H9 (cell line): ENCODE data around the gene KCND2. TPM values are rescaled to one million over a fixed set of nuclear protein-coding genes. Genes with fewer than 3 reads are reported as not detected.

Experiments
- DNase-seq: peaks from one replicate; pipeline ENCODE4 v3.0.0-alpha.2; 2017
- H2AFZ ChIP-seq: one replicate; pipeline ENCODE4 v1.6.1; 2013; ENCODE audit warnings: mild to moderate bottlenecking, low read length, control low read depth, moderate library complexity
- H2AK5ac ChIP-seq: 2 replicates; pipeline ENCODE4 v1.6.1; 2013; ENCODE audit warnings: low read length, control low read depth, mixed read lengths; ENCODE audit not compliant: insufficient read length
- H2BK120ac ChIP-seq: one replicate; pipeline ENCODE4 v1.6.1; 2013; ENCODE audit warnings: low read depth, mild to moderate bottlenecking, low read length, control low read depth, inconsistent platforms; ENCODE audit not compliant: poor library complexity, severe bottlenecking
- H2BK12ac ChIP-seq: 2 replicates; pipeline ENCODE4 v1.6.1; 2013; ENCODE audit warnings: low read length, control low read depth, mixed read lengths, low read depth; ENCODE audit not compliant: insufficient read length
- H2BK15ac ChIP-seq: 2 replicates; pipeline ENCODE4 v1.6.1; 2013; ENCODE audit warnings: low read depth, low read length, control low read depth
- H2BK20ac ChIP-seq: one replicate; pipeline ENCODE4 v1.6.1; 2013; ENCODE audit warnings: low read depth, mild to moderate bottlenecking, low read length, control low read depth, inconsistent platforms; ENCODE audit not compliant: poor library complexity, severe bottlenecking
- H2BK5ac ChIP-seq: 2 replicates; pipeline ENCODE4 v1.6.1; 2013; ENCODE audit warnings: low read length, control low read depth, mixed read lengths; ENCODE audit not compliant: insufficient read length
- H3K14ac ChIP-seq: 2 replicates; pipeline ENCODE4 v1.6.1; 2013; ENCODE audit warnings: low read length, control low read depth; ENCODE audit not compliant: insufficient read depth
- H3K18ac ChIP-seq: 2 replicates; pipeline ENCODE4 v1.6.1; 2013; ENCODE audit warnings: low read depth, mild to moderate bottlenecking, mixed read lengths, low read length, control low read depth; ENCODE audit not compliant: insufficient read length
- H3K23ac ChIP-seq: 2 replicates; pipeline ENCODE4 v1.6.1; 2013; ENCODE audit warnings: low read length, control low read depth, mixed read lengths, low read depth; ENCODE audit not compliant: insufficient read length
- H3K23me2 ChIP-seq: 2 replicates; pipeline ENCODE4 v1.6.1; 2013; ENCODE audit warnings: low read depth, mild to moderate bottlenecking, mixed read lengths, low read length, control low read depth; ENCODE audit not compliant: insufficient read length, poor library complexity, severe bottlenecking
- H3K27ac ChIP-seq: 2 replicates; pipeline ENCODE4 v1.5.1; 2013; ENCODE audit warnings: low read length, control low read depth, mixed read lengths, low read depth; ENCODE audit not compliant: insufficient read length
- H3K27me3 ChIP-seq: 2 replicates; pipeline ENCODE4 v1.6.1; 2013; ENCODE audit warnings: low read length, control low read depth, inconsistent platforms; ENCODE audit not compliant: insufficient read depth
- H3K4ac ChIP-seq: 2 replicates; pipeline ENCODE4 v1.6.1; 2013; ENCODE audit warnings: low read depth, mild to moderate bottlenecking, control low read depth, inconsistent platforms, low read length, moderate library complexity
- H3K4me1 ChIP-seq: 2 replicates; pipeline ENCODE4 v1.6.1; 2013; ENCODE audit warnings: low read length, control low read depth, inconsistent platforms; ENCODE audit not compliant: insufficient read depth
- H3K4me2 ChIP-seq: 2 replicates; pipeline ENCODE4 v1.6.1; 2013; ENCODE audit warnings: low read length, control low read depth, mixed read lengths; ENCODE audit not compliant: insufficient read length, insufficient read depth
- H3K56ac ChIP-seq: 2 replicates; pipeline ENCODE4 v1.6.1; 2013; ENCODE audit warnings: low read depth, mild to moderate bottlenecking, mixed read lengths, low read length, control low read depth; ENCODE audit not compliant: insufficient read length
- H3K79me1 ChIP-seq: 2 replicates; pipeline ENCODE4 v1.6.1; 2013; ENCODE audit warnings: low read depth, mild to moderate bottlenecking, moderate library complexity, low read length, control low read depth, inconsistent platforms; ENCODE audit not compliant: insufficient read depth, poor library complexity, severe bottlenecking
- H3K79me2 ChIP-seq: 2 replicates; pipeline ENCODE4 v1.6.1; 2013; ENCODE audit warnings: low read length, control low read depth, inconsistent platforms; ENCODE audit not compliant: insufficient read depth
- H3K9ac ChIP-seq: 2 replicates; pipeline ENCODE4 v1.6.1; 2013; ENCODE audit warnings: low read length, control low read depth, mixed read lengths; ENCODE audit not compliant: insufficient read length; ENCODE audit errors: extremely low read depth
- H3K9me3 ChIP-seq: one replicate; pipeline ENCODE4 v1.6.1; 2013; ENCODE audit warnings: low read depth, low read length, inconsistent platforms; ENCODE audit not compliant: control insufficient read depth
- H3T11ph ChIP-seq: one replicate; pipeline ENCODE4 v1.6.1; 2013; ENCODE audit warnings: mild to moderate bottlenecking, low read length, control low read depth, inconsistent platforms
- H4K20me1 ChIP-seq: one replicate; pipeline ENCODE4 v1.6.1; 2013; ENCODE audit not compliant: control insufficient read depth, insufficient read length, insufficient read depth
- H4K5ac ChIP-seq: 2 replicates; pipeline ENCODE4 v1.6.1; 2013; ENCODE audit warnings: low read depth, mild to moderate bottlenecking, mixed read lengths, low read length, control low read depth; ENCODE audit not compliant: insufficient read length
- H4K8ac ChIP-seq: replicated peaks from 2 replicates; pipeline ENCODE4 v1.6.1; 2013; ENCODE audit warnings: low read length, control low read depth, mixed read lengths, low read depth; ENCODE audit not compliant: insufficient read length
- H4K91ac ChIP-seq: 2 replicates; pipeline ENCODE4 v1.6.1; 2013; ENCODE audit warnings: low read depth, mild to moderate bottlenecking, moderate library complexity, mixed read lengths, low read length, control low read depth; ENCODE audit not compliant: insufficient read length
- H3K27ac Mint-ChIP-seq, 3 experiments: 2 replicates in 2 of 3; 3 replicates in 1 of 3; pipeline ENCODE4 v1.8.0; 2020 to 2021; ENCODE audit warnings: mixed read lengths in 3 of 3, mild to moderate bottlenecking in 1 of 3, moderate library complexity in 1 of 3
- H3K27me3 Mint-ChIP-seq: 2 replicates; pipeline ENCODE4 v1.8.0; 2021; ENCODE audit warnings: low read depth, mild to moderate bottlenecking, moderate library complexity, mixed read lengths
- H3K36me3 Mint-ChIP-seq, 3 experiments: 2 replicates in 2 of 3; 3 replicates in 1 of 3; pipeline ENCODE4 v1.8.0; 2020 to 2021; ENCODE audit warnings: low read depth in 3 of 3, mixed read lengths in 3 of 3; ENCODE audit not compliant: insufficient read depth in 1 of 3
- H3K4me1 Mint-ChIP-seq, 2 experiments: 2 replicates each; pipeline ENCODE4 v1.8.0; 2020; ENCODE audit warnings: mixed read lengths in 2 of 2
- H3K4me3 Mint-ChIP-seq, 2 experiments: 2 replicates in 1 of 2; 3 replicates in 1 of 2; pipeline ENCODE4 v1.8.0; 2020 to 2021; ENCODE audit warnings: mild to moderate bottlenecking in 2 of 2, mixed read lengths in 2 of 2, moderate library complexity in 1 of 2
- H3K9me3 Mint-ChIP-seq, 2 experiments: 2 replicates in 1 of 2; 3 replicates in 1 of 2; pipeline ENCODE4 v1.8.0; 2020; ENCODE audit warnings: mild to moderate bottlenecking in 2 of 2, mixed read lengths in 2 of 2, moderate library complexity in 1 of 2
- CTCF ChIP-seq: fragments of 200-600 bp; sonication (generic); conservative IDR thresholded peaks from 3 replicates; pipeline ENCODE4 v1.8.0; 2021; ENCODE audit warnings: antibody characterized with exemption, mild to moderate bottlenecking
- total RNA-seq: library from RNA; stranded (reverse); gene quantifications from 2 replicates; pipeline ENCODE4 v1.2.1, GENCODE V29; 2021

The KCND2 gene
- total RNA-seq, 1 experiment from 2014 or later, result 6.4 TPM

GRCh38 chr7:120603366-120603765 lies 330.4 kb downstream of the KCND2 start:
- no peaks in the 10 kb centered on the region for H3K9me3 ChIP-seq
- no peaks in the 10 kb centered on the region for H3K79me2 ChIP-seq
- H3K27ac ChIP-seq, result no peak overlapping the region
- H4K8ac ChIP-seq, result no peak overlapping the region
- H2BK5ac ChIP-seq, result no peak overlapping the region
- H3K4me2 ChIP-seq, result no peak overlapping the region
- no peak for DNase-seq
- no peak overlapping the region for H3T11ph ChIP-seq
- H3K4me1 Mint-ChIP-seq, result no peaks in the 10 kb centered on the region
- no peak overlapping the region for H3K18ac ChIP-seq
- no peak for TF ChIP-seq CTCF
- peaks cover 0 to 2% (median 0%) of the 10 kb centered on the region in 3 experiments; a peak in 1 of 7 replicates for H3K36me3 Mint-ChIP-seq
- no peak overlapping the region for H3K9ac ChIP-seq
- H3K14ac ChIP-seq, result no peak overlapping the region
- H2BK120ac ChIP-seq, result no peak overlapping the region
- no peak overlapping the region for H2BK12ac ChIP-seq
- H2AK5ac ChIP-seq, result no peak overlapping the region
- H3K23me2 ChIP-seq, result no peaks in the 10 kb centered on the region
- H3K4ac ChIP-seq, result no peak overlapping the region
- no peak overlapping the region for H4K91ac ChIP-seq
- H3K23ac ChIP-seq, result no peak overlapping the region
- H4K20me1 ChIP-seq, result no peaks in the 10 kb centered on the region
- H2AFZ ChIP-seq, result no peak overlapping the region
- H3K4me1 ChIP-seq, result 0 out of 2 replicates have a peak, but pooled peaks cover 2% of the 10 kb centered on the region
- H3K9me3 Mint-ChIP-seq, result no peaks in the 10 kb centered on the region
- no peak overlapping the region for H3K56ac ChIP-seq
- no peaks in the 10 kb centered on the region for H3K27me3 Mint-ChIP-seq
- no peaks in the 10 kb centered on the region for H3K79me1 ChIP-seq
- H3K4me3 Mint-ChIP-seq, result no peak overlapping the region
- no peaks in the 10 kb centered on the region for H3K27me3 ChIP-seq
- no peak overlapping the region for H2BK20ac ChIP-seq
- no peak overlapping the region for H2BK15ac ChIP-seq
- H3K27ac Mint-ChIP-seq, result no peak overlapping the region; a peak in 1 of 7 replicates
- no peak overlapping the region for H4K5ac ChIP-seq
